HG03565 (cell line): Measurements from ENCODE around the gene ZNF175.

Experiments
- ATAC-seq: cut with Tn5 transposase; IDR thresholded peaks from one replicate; pipeline ENCODE4 v1.9.1; 2021; ENCODE audit warnings: mild to moderate bottlenecking, moderate library complexity; ENCODE audit not compliant: unreplicated experiment

The ZNF175 gene

GRCh38 chr19:51570962-51571575 lies at the start of gene ZNF175:
Gene ZNF175 (plus strand): TSS chr19:51571283. CDS start chr19:51573330, 2,047 bp downstream.
- ATAC-seq: peak; percentile 89

GRCh38 chr19:51521357-51521756 lies 49.7 kb upstream of the ZNF175 start:
- no peak for ATAC-seq

GRCh38 chr19:51521781-51522180 lies 49.3 kb upstream of the ZNF175 start:
- no peak for ATAC-seq

- no peak for ATAC-seq
Observed at GRCh38 chr19:51524666-51525264, 46.3 kb upstream of the ZNF175 start.

- ATAC-seq: no peak
Observed at GRCh38 chr19:51525651-51526050, 45.4 kb upstream of the ZNF175 start.

GRCh38 chr19:51529301-51529700 lies 41.8 kb upstream of the ZNF175 start:
- ATAC-seq: no peak

- no peak for ATAC-seq
Observed at GRCh38 chr19:51530616-51531015, 40.5 kb upstream of the ZNF175 start.

GRCh38 chr19:51531349-51532315 lies 39.5 kb upstream of the ZNF175 start, which contains the start of gene SIGLEC6:
Gene SIGLEC6 (minus strand): TSS chr19:51531670. CDS start chr19:51531648, 22 bp downstream.
- no peak for ATAC-seq

- ATAC-seq: no peak
Observed at GRCh38 chr19:51535535-51535934, 35.5 kb upstream of the ZNF175 start.

GRCh38 chr19:51539821-51540366 lies 31.2 kb upstream of the ZNF175 start:
- no peak for ATAC-seq

GRCh38 chr19:51541458-51542357 lies 29.4 kb upstream of the ZNF175 start:
- no peak for ATAC-seq

GRCh38 chr19:51542699-51543098 lies 28.4 kb upstream of the ZNF175 start:
- ATAC-seq: no peak

- ATAC-seq: no peak
Observed at GRCh38 chr19:51544038-51544437, 27.0 kb upstream of the ZNF175 start.

- ATAC-seq: no peak
Observed at GRCh38 chr19:51546107-51546649, 24.9 kb upstream of the ZNF175 start.

GRCh38 chr19:51546650-51547396 lies 24.3 kb upstream of the ZNF175 start:
- no peak for ATAC-seq

- ATAC-seq: no peak
Observed at GRCh38 chr19:51547397-51548212, 23.5 kb upstream of the ZNF175 start.

GRCh38 chr19:51548213-51548651 lies 22.9 kb upstream of the ZNF175 start:
- no peak for ATAC-seq

- ATAC-seq: no peak
Observed at GRCh38 chr19:51548891-51549305, 22.2 kb upstream of the ZNF175 start.
